HCT116 (cell line): ENCODE data around the gene CCDC192. TPM values are rescaled to one million over a fixed set of nuclear protein-coding genes. Genes with fewer than 3 reads are reported as not detected.

Experiments used
- ATAC-seq: fragments of 200-7000 bp; cut with Tn5 transposase; 2 replicates; pipeline ENCODE4 v1.9.1; 2020; ENCODE audit warnings: mild to moderate bottlenecking, moderate library complexity
- BruUV-seq: library from RNA; stranded (reverse); fragments of 400-500 nt; replicated peaks from 2 replicates; lab custom pipeline; 2021; lab: Mats Ljungman, UMichigan
- CTCF ChIA-PET: fragments of 300-600 bp; sonication (Branson Sonifier 250); formaldehyde crosslinking; loops from one replicate; lab custom pipeline; 2021; ENCODE audit warnings: antibody characterized with exemption; lab: Charles Lee
- POLR2A ChIA-PET: fragments of 300-600, 350-600 bp; sonication (Branson Sonifier 250); formaldehyde crosslinking; loops from one replicate; lab custom pipeline; 2021; ENCODE audit warnings: antibody characterized with exemption; lab: Charles Lee
- RAD21 ChIA-PET, 2 experiments: fragments of 300-600 bp; sonication (Branson Sonifier 250); formaldehyde crosslinking; loops; one replicate each; lab custom pipeline; 2023; ENCODE audit warnings: low total read pairs in 2 of 2; ENCODE audit not compliant: uncharacterized antibody in 2 of 2, unreplicated experiment in 2 of 2, low non-redundant PET in 1 of 2; lab: Charles Lee
- DNase-seq: peaks from one replicate; pipeline ENCODE4 v3.0.0-alpha.2; 2010; ENCODE audit warnings: low read depth, low spot score
- H2AFZ ChIP-seq: fragments of 200-600 bp; shearing (Covaris generic), sonication (generic); 2 replicates; pipeline ENCODE4 v1.6.1; 2017; ENCODE audit warnings: low read depth, mixed run types, mixed read lengths, antibody characterized with exemption, low read length; ENCODE audit not compliant: poor library complexity, severe bottlenecking
- H3K27ac ChIP-seq: 2 replicates; pipeline ENCODE4 v1.5.1; 2012; ENCODE audit warnings: low read depth, low read length
- H3K27me3 ChIP-seq: fragments of 200-600 bp; sonication (generic); 2 replicates; pipeline ENCODE4 v1.6.1; 2016; ENCODE audit warnings: mixed run types, low read length, mixed read lengths; ENCODE audit not compliant: insufficient read depth
- H3K36me3 ChIP-seq, 2 experiments: fragments of 200-500 bp in 1 of 2; fragments of 200-600 bp in 1 of 2; sonication (Bioruptor generic) in 1 of 2; sonication (generic) in 1 of 2; 2 replicates each; pipeline versions ENCODE4 v1.5.1 to v1.6.1; 2014 to 2016; ENCODE audit warnings: low read length in 2 of 2, inconsistent platforms in 1 of 2, mixed read lengths in 1 of 2, mixed run types in 1 of 2; ENCODE audit not compliant: insufficient read depth in 2 of 2, control insufficient read depth in 1 of 2
- H3K4me1 ChIP-seq, 2 experiments: fragments of 200-600 bp in 1 of 2; sonication (generic) in 1 of 2; 2 replicates each; pipeline versions ENCODE4 v1.5.1 to v1.6.1; 2012 to 2017; ENCODE audit warnings: low read length in 2 of 2, inconsistent platforms in 1 of 2, mild to moderate bottlenecking in 1 of 2, mixed read lengths in 1 of 2, mixed run types in 1 of 2, moderate library complexity in 1 of 2; ENCODE audit not compliant: insufficient read depth in 2 of 2, control insufficient read depth in 1 of 2
- H3K4me2 ChIP-seq: fragments of 200-600 bp; sonication (generic); 2 replicates; pipeline ENCODE4 v1.6.1; 2017; ENCODE audit warnings: mixed run types, low read length, mixed read lengths
- H3K4me3 ChIP-seq, 2 experiments: fragments of 200-600 bp in 1 of 2; sonication (generic) in 1 of 2; replicated peaks in 1 of 2; 2 replicates each; pipeline ENCODE4 v1.5.1; 2011 to 2016; ENCODE audit warnings: low read length in 2 of 2, control low read depth in 1 of 2, low read depth in 1 of 2, mild to moderate bottlenecking in 1 of 2, mixed read lengths in 1 of 2, mixed run types in 1 of 2
- H3K79me2 ChIP-seq: fragments of 200-600 bp; sonication (generic); 2 replicates; pipeline ENCODE4 v1.6.1; 2017; ENCODE audit warnings: mild to moderate bottlenecking, mixed run types, low read length, moderate library complexity, mixed read lengths; ENCODE audit not compliant: insufficient read depth
- H3K9ac ChIP-seq: fragments of 200-600 bp; sonication (generic); 2 replicates; pipeline ENCODE4 v1.6.1; 2016; ENCODE audit warnings: low read length, mixed read lengths
- H3K9me2 ChIP-seq: fragments of 200-600 bp; sonication (generic), shearing (Covaris generic); 2 replicates; pipeline ENCODE4 v1.6.1; 2017; ENCODE audit warnings: mixed run types, mild to moderate bottlenecking, moderate library complexity; ENCODE audit not compliant: insufficient read depth
- H3K9me3 ChIP-seq, 2 experiments: fragments of 200-500 bp in 1 of 2; fragments of 200-600 bp in 1 of 2; sonication (Bioruptor generic) in 1 of 2; sonication (generic) in 1 of 2; 2 replicates each; pipeline ENCODE4 v1.6.1; 2014 to 2017; ENCODE audit warnings: low read length in 2 of 2, mixed read lengths in 2 of 2, inconsistent platforms in 1 of 2, low read depth in 1 of 2, mild to moderate bottlenecking in 1 of 2, mixed run types in 1 of 2, moderate library complexity in 1 of 2; ENCODE audit not compliant: control insufficient read depth in 1 of 2, insufficient read depth in 1 of 2
- H4K20me1 ChIP-seq: fragments of 200-600 bp; sonication (generic), shearing (Covaris generic); 2 replicates; pipeline ENCODE4 v1.6.1; 2017; ENCODE audit warnings: mixed run types, mild to moderate bottlenecking, moderate library complexity; ENCODE audit not compliant: insufficient read depth
- ATF3 ChIP-seq: IDR thresholded peaks from 2 replicates; pipeline ENCODE4 v1.6.1; 2012
- CEBPB ChIP-seq: IDR thresholded peaks from 2 replicates; pipeline ENCODE4 v1.6.1; 2012; ENCODE audit warnings: low read depth
- EZH2 ChIP-seq: fragments of 200-600 bp; sonication (generic); IDR thresholded peaks from 2 replicates; pipeline ENCODE4 v1.6.1; 2017; ENCODE audit warnings: antibody characterized with exemption, mixed run types
- EZH2phosphoT487 ChIP-seq: fragments of 200-600 bp; IDR thresholded peaks from 2 replicates; pipeline ENCODE4 v1.6.1; 2018; ENCODE audit warnings: antibody characterized with exemption, borderline replicate concordance
- FOSL1 ChIP-seq: IDR thresholded peaks from 2 replicates; pipeline ENCODE4 v1.6.1; 2012; ENCODE audit warnings: low read depth
- JUND ChIP-seq: IDR thresholded peaks from 2 replicates; pipeline ENCODE4 v1.6.1; 2012
- MAX ChIP-seq: IDR thresholded peaks from 2 replicates; pipeline ENCODE4 v1.6.1; 2012
- RAD21 ChIP-seq: IDR thresholded peaks from 2 replicates; pipeline ENCODE4 v1.6.1; 2012; ENCODE audit warnings: low read depth, mild to moderate bottlenecking
- REST ChIP-seq: IDR thresholded peaks from 2 replicates; pipeline ENCODE4 v1.6.1; 2012; ENCODE audit warnings: low read depth
- SP1 ChIP-seq: IDR thresholded peaks from 2 replicates; pipeline ENCODE4 v1.6.1; 2012; ENCODE audit warnings: low read depth
- TCF7L2 ChIP-seq: IDR thresholded peaks from 2 replicates; pipeline ENCODE4 v1.7.0; 2011; ENCODE audit warnings: borderline replicate concordance, inconsistent platforms; ENCODE audit not compliant: insufficient read depth, insufficient read length; ENCODE audit errors: extremely low read depth
- ZFX ChIP-seq: fragments of 450-650 bp; IDR thresholded peaks from 2 replicates; pipeline ENCODE4 v1.6.1; 2017
- intact Hi-C: fragments of 100-400 bp; cut with micrococcal nuclease; formaldehyde crosslinking; loops from 2 replicates; pipeline ENCODE4 v1.10.0; 2022
- total RNA-seq: library from RNA; stranded (reverse); gene quantifications from one replicate; pipeline ENCODE4 v1.2.1, GENCODE V29; 2021; ENCODE audit not compliant: unreplicated experiment

Gene CCDC192
- total RNA-seq, 1 experiment from 2014 or later, result not detected

GRCh38 chr5:127923804-127924570 lies 220.8 kb downstream of the CCDC192 start:
- Histone ChIP-seq H3K79me2 (no peaks in the 10 kb centered on the region), H3K36me3 (no peaks in the 10 kb centered on the region), H3K4me1 (peaks cover 5 to 12% of the 10 kb centered on the region in 2 experiments; a peak in 3 of 4 replicates), H3K27ac (no peak overlapping the region), H3K27me3 (no peaks in the 10 kb centered on the region), H3K4me3 (no peak overlapping the region), H2AFZ (no peak overlapping the region), H3K9me3 (no peaks in the 10 kb centered on the region), H3K9ac (no peak overlapping the region), H3K4me2 (no peak overlapping the region), H3K9me2 (no peaks in the 10 kb centered on the region), H4K20me1 (no peaks in the 10 kb centered on the region)
- BruUV-seq, result no TSS peak
- ChIA-PET POLR2A (interaction anchor here (0.7 kb wide), 1 partner anchor 54 kb away, joined by 3 read pairs; no protein-coding TSS in a partner anchor), RAD21 (no interaction called here), CTCF (no interaction called here)
- TF ChIP-seq TCF7L2, result no peak
- no peak for TF ChIP-seq CEBPB
- no peak for TF ChIP-seq ATF3
- no peak for TF ChIP-seq SP1
- no peak for TF ChIP-seq ZFX
- TF ChIP-seq MAX, result no peak
- no peak for TF ChIP-seq EZH2
- TF ChIP-seq JUND, result no peak
- no peak for TF ChIP-seq RAD21
- ATAC-seq (no peak), DNase-seq (no peak)
- intact Hi-C loops, result no loop called here

GRCh38 chr5:127924606-127925005 lies 221.4 kb downstream of the CCDC192 start:
- RAD21 ChIA-PET, result no interaction called here
- no peak for TF ChIP-seq EZH2phosphoT487
- no peak for TF ChIP-seq FOSL1
- no peak for TF ChIP-seq EZH2
- TF ChIP-seq REST, result no peak
- TF ChIP-seq ATF3, result no peak
- no peak for TF ChIP-seq RAD21
- no peaks in the 10 kb centered on the region for H3K9me2 ChIP-seq
- H2AFZ ChIP-seq, result no peak overlapping the region
- CTCF ChIA-PET, result no interaction called here
- H4K20me1 ChIP-seq, result no peaks in the 10 kb centered on the region
- no TSS peak for BruUV-seq
- H3K4me3 ChIP-seq, result no peak overlapping the region
- H3K27ac ChIP-seq, result no peak overlapping the region
- H3K4me1 ChIP-seq, result peaks cover 5 to 18% of the 10 kb centered on the region in 2 experiments; a peak in 3 of 4 replicates
- H3K9me3 ChIP-seq, result no peaks in the 10 kb centered on the region
- no peak overlapping the region for H3K9ac ChIP-seq
- ATAC-seq, result no peak
- intact Hi-C loops, result no loop called here
- POLR2A ChIA-PET, result no interaction called here
- H3K4me2 ChIP-seq, result no peak overlapping the region
- no peaks in the 10 kb centered on the region for H3K79me2 ChIP-seq
- H3K27me3 ChIP-seq, result no peaks in the 10 kb centered on the region
- H3K36me3 ChIP-seq, result no peaks in the 10 kb centered on the region
- DNase-seq, result no peak
